Measurements from ENCODE around the gene ZCCHC24.

The ZCCHC24 gene

GRCh38 chr10:79446758-79447084 lies 1.3 kb upstream of the ZCCHC24 start:
- Histone ChIP-seq H3K4me1 (ENCODE audit: control insufficient read depth, insufficient read depth, low read length, unreplicated experiment) (peaks cover 19% of the 10 kb centered on the region), H3K4me3 (ENCODE audit: low read depth, low read length) (peak overlapping the region; percentile 90), H3K79me2 (ENCODE audit: control insufficient read depth, insufficient read depth, low read length, unreplicated experiment) (peaks cover 25% of the 10 kb centered on the region), H2AFZ (ENCODE audit: low read length, unreplicated experiment) (no peak overlapping the region), H3K27ac (ENCODE audit: low read depth, low read length) (no peak overlapping the region), H3K27me3 (ENCODE audit: insufficient read depth, low read length) (no peaks in the 10 kb centered on the region), H3K36me3 (ENCODE audit: insufficient read depth, low read length) (no peaks in the 10 kb centered on the region)

DNA sequence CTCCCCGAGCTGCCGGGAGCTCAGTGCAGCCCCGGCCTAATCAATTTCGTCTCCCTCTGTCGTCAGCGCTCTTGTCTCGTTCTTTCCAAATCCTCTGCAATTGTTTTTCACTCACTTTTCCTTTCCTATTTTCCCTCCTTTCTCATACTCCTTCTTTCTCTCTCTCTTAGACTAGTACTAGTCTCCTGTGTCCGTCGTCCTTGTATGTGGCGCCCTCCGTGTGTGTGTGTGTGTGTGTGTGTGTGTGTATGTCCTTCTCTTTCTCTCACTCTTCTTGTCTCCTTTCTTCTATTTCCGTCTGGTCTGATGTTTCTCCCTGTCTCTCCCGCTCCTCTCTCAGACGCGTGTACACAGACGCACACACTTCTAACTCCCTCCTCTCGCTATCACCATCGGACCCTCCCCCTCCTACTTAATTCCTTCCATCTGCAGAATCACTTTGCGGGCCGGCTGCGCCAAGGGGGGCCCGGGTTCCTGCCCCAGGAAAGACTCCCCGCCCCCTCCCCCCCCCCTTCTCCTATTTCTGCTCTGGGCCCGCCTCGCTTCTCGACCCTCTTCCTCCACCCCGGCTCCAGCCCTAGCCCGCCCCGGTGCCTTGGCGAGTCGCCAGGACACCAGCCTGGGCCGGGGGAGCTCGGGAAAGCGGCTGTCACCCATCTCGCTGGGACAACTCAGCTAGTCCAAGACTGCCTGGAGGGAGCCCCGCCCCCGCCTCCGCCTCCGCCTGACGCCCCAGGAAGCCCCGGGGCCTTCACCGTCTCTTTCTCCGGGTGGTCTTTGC lies 743 bp upstream of the ZCCHC24 start:
- peaks cover 23% of the 10 kb centered on the region for H3K4me1 ChIP-seq (ENCODE audit: control insufficient read depth, insufficient read depth, low read length, unreplicated experiment)
- H2AFZ ChIP-seq (ENCODE audit: low read length, unreplicated experiment), result peak overlapping the region; percentile 52
- peaks cover 30% of the 10 kb centered on the region for H3K79me2 ChIP-seq (ENCODE audit: control insufficient read depth, insufficient read depth, low read length, unreplicated experiment)
- peak overlapping the region; percentile 26; the same call in 1 of the 2 replicates for H3K27ac ChIP-seq (ENCODE audit: low read depth, low read length)
- no peaks in the 10 kb centered on the region for H3K27me3 ChIP-seq (ENCODE audit: insufficient read depth, low read length)
- peak overlapping the region; percentile 90 for H3K4me3 ChIP-seq (ENCODE audit: low read depth, low read length)
- H3K36me3 ChIP-seq (ENCODE audit: insufficient read depth, low read length), result no peaks in the 10 kb centered on the region

GRCh38 chr10:79444199-79445119 lies 965 bp downstream of the ZCCHC24 start:
- no peaks in the 10 kb centered on the region for H3K27me3 ChIP-seq (ENCODE audit: insufficient read depth, low read length)
- no peaks in the 10 kb centered on the region for H3K36me3 ChIP-seq (ENCODE audit: insufficient read depth, low read length)
- H3K4me1 ChIP-seq (ENCODE audit: control insufficient read depth, insufficient read depth, low read length, unreplicated experiment), result peaks cover 36% of the 10 kb centered on the region
- H3K4me3 ChIP-seq (ENCODE audit: low read depth, low read length), result peak overlapping the region; percentile 90
- no peak overlapping the region for H2AFZ ChIP-seq (ENCODE audit: low read length, unreplicated experiment)
- peaks cover 41% of the 10 kb centered on the region for H3K79me2 ChIP-seq (ENCODE audit: control insufficient read depth, insufficient read depth, low read length, unreplicated experiment)
- H3K27ac ChIP-seq (ENCODE audit: low read depth, low read length), result peak overlapping the region; percentile 70

- peak overlapping the region; percentile 90 for H3K4me3 ChIP-seq (ENCODE audit: low read depth, low read length)
- peak overlapping the region; percentile 70; the same call in 1 of the 2 replicates for H3K27ac ChIP-seq (ENCODE audit: low read depth, low read length)
- H3K36me3 ChIP-seq (ENCODE audit: insufficient read depth, low read length), result no peaks in the 10 kb centered on the region
- no peak overlapping the region for H2AFZ ChIP-seq (ENCODE audit: low read length, unreplicated experiment)
- H3K27me3 ChIP-seq (ENCODE audit: insufficient read depth, low read length), result no peaks in the 10 kb centered on the region
- H3K4me1 ChIP-seq (ENCODE audit: control insufficient read depth, insufficient read depth, low read length, unreplicated experiment), result peaks cover 36% of the 10 kb centered on the region
- H3K79me2 ChIP-seq (ENCODE audit: control insufficient read depth, insufficient read depth, low read length, unreplicated experiment), result peaks cover 48% of the 10 kb centered on the region
Measured at GRCh38 chr10:79443338-79444198, 1.9 kb downstream of the ZCCHC24 start.

DNA sequence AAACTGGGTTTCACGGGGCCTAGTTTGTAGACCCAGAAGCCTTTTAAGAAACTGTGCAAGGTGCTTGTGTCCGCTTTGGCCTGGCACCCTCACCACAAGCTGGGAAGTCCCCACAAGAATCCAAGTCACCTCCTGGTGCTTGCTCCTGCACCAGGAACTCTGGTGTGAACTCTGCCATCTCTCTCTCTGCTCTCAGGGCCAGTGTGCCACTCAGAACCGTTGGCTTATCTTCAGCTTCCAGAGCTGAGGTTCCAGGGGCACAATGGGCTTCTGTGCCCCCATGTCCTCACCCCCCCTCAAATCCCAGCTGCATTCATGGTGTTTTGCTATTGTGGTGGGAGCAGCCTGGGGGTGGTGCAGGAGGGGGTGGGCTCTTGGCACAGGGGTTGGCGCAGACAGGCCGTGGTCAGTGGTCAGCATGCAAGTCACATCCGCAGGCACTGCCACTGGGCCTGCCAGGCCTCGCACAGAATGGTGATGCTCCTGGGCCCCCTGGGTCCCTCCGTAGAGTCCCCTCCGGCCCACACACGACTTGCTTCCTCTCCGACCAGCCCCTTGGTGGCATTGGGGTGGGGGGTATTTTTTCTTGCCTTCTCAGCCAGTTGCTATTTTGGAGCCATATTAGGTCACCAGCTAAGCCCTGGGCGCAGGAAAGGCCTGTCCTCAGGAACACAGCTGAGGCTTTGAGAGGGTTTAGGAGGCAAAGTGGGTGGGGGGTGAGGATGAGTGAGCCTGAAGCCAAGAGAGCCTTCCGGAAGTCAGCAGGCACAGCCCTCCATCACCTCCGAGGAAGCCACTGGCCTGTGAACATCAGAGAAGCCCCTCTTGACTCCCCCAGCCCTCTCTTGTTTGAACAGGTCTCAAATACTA lies 3.0 kb downstream of the ZCCHC24 start:
- Histone ChIP-seq H2AFZ (ENCODE audit: low read length, unreplicated experiment) (no peak overlapping the region), H3K4me1 (ENCODE audit: control insufficient read depth, insufficient read depth, low read length, unreplicated experiment) (peaks cover 47% of the 10 kb centered on the region), H3K36me3 (ENCODE audit: insufficient read depth, low read length) (no peaks in the 10 kb centered on the region), H3K27ac (ENCODE audit: low read depth, low read length) (no peak overlapping the region), H3K27me3 (ENCODE audit: insufficient read depth, low read length) (no peaks in the 10 kb centered on the region), H3K79me2 (ENCODE audit: control insufficient read depth, insufficient read depth, low read length, unreplicated experiment) (peaks cover 54% of the 10 kb centered on the region), H3K4me3 (ENCODE audit: low read depth, low read length) (no peak overlapping the region)

DNA sequence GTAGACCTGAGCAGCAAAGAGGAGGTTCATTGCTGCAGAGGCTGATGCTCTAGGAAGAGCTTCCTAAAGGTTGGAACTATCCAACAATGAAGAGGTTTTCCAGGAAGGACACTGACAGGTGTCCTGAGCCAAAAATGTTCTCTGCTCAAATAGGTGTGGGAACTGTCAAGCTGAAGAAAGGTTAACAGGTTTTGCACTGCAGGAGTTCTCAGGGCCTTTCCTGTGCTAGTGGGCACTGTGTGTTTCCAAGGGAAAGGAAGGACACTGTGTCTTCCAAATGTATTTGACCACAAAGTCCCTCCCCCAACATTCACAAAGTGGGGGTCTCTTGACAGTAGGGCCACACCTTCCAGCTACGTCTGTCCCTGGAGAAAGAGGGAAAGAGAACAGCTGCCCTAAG lies 4.0 kb downstream of the ZCCHC24 start:
- H3K27ac ChIP-seq (ENCODE audit: low read depth, low read length), result peak overlapping the region; percentile 48; the same call in 1 of the 2 replicates
- no peaks in the 10 kb centered on the region for H3K36me3 ChIP-seq (ENCODE audit: insufficient read depth, low read length)

DNA sequence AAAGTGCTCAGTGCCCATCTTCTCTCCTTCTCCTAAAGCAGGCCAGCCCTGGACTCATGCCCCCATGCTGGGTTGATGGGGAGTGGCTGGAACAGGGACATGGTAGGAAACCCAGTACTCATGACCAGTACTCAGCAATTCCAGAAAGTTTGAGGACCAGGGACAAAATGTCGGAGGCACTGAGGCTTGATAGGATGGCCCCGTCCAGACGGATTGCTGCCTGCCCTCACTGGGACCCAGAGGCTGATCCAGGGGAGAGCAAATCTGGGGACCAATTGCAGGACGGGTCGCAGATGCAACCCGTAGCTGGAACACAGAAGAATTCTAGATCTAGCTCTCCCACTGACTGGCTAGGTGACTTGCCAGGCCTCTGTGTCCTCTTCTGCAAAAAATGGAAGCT lies 5.1 kb downstream of the ZCCHC24 start:
- Histone ChIP-seq H2AFZ (ENCODE audit: low read length, unreplicated experiment) (no peak overlapping the region), H3K4me3 (ENCODE audit: low read depth, low read length) (no peak overlapping the region), H3K36me3 (ENCODE audit: insufficient read depth, low read length) (no peaks in the 10 kb centered on the region), H3K27ac (ENCODE audit: low read depth, low read length) (no peak overlapping the region), H3K4me1 (ENCODE audit: control insufficient read depth, insufficient read depth, low read length, unreplicated experiment) (peaks cover 64% of the 10 kb centered on the region), H3K27me3 (ENCODE audit: insufficient read depth, low read length) (no peaks in the 10 kb centered on the region), H3K79me2 (ENCODE audit: control insufficient read depth, insufficient read depth, low read length, unreplicated experiment) (peaks cover 69% of the 10 kb centered on the region)

More for the DNA sequence above, 4.0 kb downstream of the ZCCHC24 start:
- no peaks in the 10 kb centered on the region for H3K27me3 ChIP-seq (ENCODE audit: insufficient read depth, low read length)
- peaks cover 52% of the 10 kb centered on the region for H3K4me1 ChIP-seq (ENCODE audit: control insufficient read depth, insufficient read depth, low read length, unreplicated experiment)
- peaks cover 62% of the 10 kb centered on the region for H3K79me2 ChIP-seq (ENCODE audit: control insufficient read depth, insufficient read depth, low read length, unreplicated experiment)
- H3K4me3 ChIP-seq (ENCODE audit: low read depth, low read length), result no peak overlapping the region
- no peak overlapping the region for H2AFZ ChIP-seq (ENCODE audit: low read length, unreplicated experiment)

DNA sequence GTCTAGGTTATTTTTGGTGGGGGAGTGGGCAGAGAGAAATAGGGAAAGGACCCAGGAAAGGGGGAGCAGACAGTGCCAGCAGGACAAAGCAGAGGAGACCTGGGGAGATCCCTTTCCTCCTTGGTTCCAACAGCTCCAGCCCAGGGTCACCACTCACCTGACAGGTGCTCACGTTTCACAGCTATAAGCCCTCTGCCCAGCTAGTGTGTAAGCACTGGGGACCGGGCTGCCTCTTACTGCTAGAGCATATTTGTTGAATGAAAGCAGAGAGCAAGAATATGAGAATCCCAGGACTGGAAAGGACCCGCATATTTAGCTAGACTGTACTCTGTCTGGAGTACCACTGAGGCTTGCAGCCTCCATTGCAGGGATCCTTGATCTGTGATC lies 6.7 kb downstream of the ZCCHC24 start:
- no peak overlapping the region for H3K4me3 ChIP-seq (ENCODE audit: low read depth, low read length)
- peaks cover 73% of the 10 kb centered on the region for H3K4me1 ChIP-seq (ENCODE audit: control insufficient read depth, insufficient read depth, low read length, unreplicated experiment)
- H2AFZ ChIP-seq (ENCODE audit: low read length, unreplicated experiment), result no peak overlapping the region
- no peaks in the 10 kb centered on the region for H3K36me3 ChIP-seq (ENCODE audit: insufficient read depth, low read length)
- peaks cover 72% of the 10 kb centered on the region for H3K79me2 ChIP-seq (ENCODE audit: control insufficient read depth, insufficient read depth, low read length, unreplicated experiment)
- H3K27ac ChIP-seq (ENCODE audit: low read depth, low read length), result no peak overlapping the region
- no peaks in the 10 kb centered on the region for H3K27me3 ChIP-seq (ENCODE audit: insufficient read depth, low read length)

DNA sequence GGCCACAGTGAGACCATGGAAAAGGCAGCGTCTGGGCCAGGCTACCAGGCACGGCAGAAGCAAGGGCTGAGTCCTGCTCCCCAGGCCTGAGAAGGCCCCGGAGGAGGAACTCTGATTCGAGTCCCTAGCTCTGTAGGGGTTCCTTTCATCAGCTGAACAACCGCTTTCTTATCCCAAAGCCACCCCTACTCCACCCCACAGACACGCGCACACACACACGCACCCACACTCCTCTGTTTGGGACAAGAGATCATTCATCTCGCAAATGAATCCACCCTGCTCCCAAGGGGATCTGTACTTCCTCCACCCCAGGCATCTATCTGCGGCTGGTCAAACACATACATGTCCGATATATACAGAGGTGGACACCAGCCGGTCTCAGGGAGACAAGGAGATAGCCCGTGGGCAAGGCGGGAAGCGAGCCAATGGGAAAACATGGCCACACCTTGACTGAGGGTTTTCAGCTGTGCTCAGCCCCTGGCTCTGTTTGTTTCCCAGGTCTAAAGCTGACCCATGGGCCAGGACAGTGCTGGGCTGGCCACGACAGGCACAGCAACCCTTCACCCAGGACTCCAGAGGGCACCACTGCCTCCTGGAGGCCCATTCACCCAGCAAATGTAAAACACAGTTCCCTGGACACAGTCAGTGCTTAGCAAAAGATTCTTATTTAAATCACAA lies 7.3 kb downstream of the ZCCHC24 start:
- Histone ChIP-seq H3K27me3 (ENCODE audit: insufficient read depth, low read length) (no peaks in the 10 kb centered on the region), H3K4me3 (ENCODE audit: low read depth, low read length) (no peak overlapping the region), H3K79me2 (ENCODE audit: control insufficient read depth, insufficient read depth, low read length, unreplicated experiment) (peaks cover 72% of the 10 kb centered on the region), H3K36me3 (ENCODE audit: insufficient read depth, low read length) (no peaks in the 10 kb centered on the region), H3K27ac (ENCODE audit: low read depth, low read length) (no peak overlapping the region), H2AFZ (ENCODE audit: low read length, unreplicated experiment) (no peak overlapping the region), H3K4me1 (ENCODE audit: control insufficient read depth, insufficient read depth, low read length, unreplicated experiment) (peaks cover 71% of the 10 kb centered on the region)
